Measurements from ENCODE around the gene FARP1.

GRCh38 chr13:98459171-98459681 is 316.3 kb downstream of the FARP1 start:
- TF ChIP-seq ZNF276 (CRISPR knock-in tag; IDR thresholded peaks at IDR 0.05; ENCODE audit: low read depth) (no peak), ZNF670 (CRISPR knock-in tag; IDR thresholded peaks at IDR 0.05; ENCODE audit: borderline replicate concordance) (no peak)
- TF ChIP-seq, protein P1, sequence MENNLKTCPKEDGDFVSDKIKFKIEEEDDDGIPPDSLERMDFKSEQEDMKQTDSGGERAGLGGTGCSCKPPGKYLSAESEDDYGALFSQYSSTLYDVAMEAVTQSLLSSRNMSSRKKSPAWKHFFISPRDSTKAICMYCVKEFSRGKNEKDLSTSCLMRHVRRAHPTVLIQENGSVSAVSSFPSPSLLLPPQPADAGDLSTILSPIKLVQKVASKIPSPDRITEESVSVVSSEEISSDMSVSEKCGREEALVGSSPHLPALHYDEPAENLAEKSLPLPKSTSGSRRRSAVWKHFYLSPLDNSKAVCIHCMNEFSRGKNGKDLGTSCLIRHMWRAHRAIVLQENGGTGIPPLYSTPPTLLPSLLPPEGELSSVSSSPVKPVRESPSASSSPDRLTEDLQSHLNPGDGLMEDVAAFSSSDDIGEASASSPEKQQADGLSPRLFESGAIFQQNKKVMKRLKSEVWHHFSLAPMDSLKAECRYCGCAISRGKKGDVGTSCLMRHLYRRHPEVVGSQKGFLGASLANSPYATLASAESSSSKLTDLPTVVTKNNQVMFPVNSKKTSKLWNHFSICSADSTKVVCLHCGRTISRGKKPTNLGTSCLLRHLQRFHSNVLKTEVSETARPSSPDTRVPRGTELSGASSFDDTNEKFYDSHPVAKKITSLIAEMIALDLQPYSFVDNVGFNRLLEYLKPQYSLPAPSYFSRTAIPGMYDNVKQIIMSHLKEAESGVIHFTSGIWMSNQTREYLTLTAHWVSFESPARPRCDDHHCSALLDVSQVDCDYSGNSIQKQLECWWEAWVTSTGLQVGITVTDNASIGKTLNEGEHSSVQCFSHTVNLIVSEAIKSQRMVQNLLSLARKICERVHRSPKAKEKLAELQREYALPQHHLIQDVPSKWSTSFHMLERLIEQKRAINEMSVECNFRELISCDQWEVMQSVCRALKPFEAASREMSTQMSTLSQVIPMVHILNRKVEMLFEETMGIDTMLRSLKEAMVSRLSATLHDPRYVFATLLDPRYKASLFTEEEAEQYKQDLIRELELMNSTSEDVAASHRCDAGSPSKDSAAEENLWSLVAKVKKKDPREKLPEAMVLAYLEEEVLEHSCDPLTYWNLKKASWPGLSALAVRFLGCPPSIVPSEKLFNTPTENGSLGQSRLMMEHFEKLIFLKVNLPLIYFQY (CRISPR knock-in tag; IDR thresholded peaks at IDR 0.05; ENCODE audit: borderline replicate concordance), result no peak

Measured in HepG2 (cell line).